ENCODE data around the gene OR4S2.

Gene OR4S2

GRCh38 chr11:55648027-55648426, at the start of gene OR4S2:
Gene OR4S2, plus strand, starts transcription at chr11:55648327. Its CDS starts 2,577 bp downstream, at chr11:55650904.
- DNase-seq (ENCODE audit: low read depth): no peak

- DNase-seq (ENCODE audit: low read depth): no peak
Observed at GRCh38 chr11:55607545-55607944, 40.6 kb upstream of the OR4S2 start, which contains the start of gene OR4C11. Gene OR4C11, minus strand, starts transcription at chr11:55607645. Its CDS starts 3,272 bp downstream, at chr11:55604373.

- DNase-seq (ENCODE audit: low read depth): no peak
Observed at GRCh38 chr11:55624531-55624930, 23.6 kb upstream of the OR4S2 start.

- DNase-seq (ENCODE audit: low read depth): no peak
Observed at GRCh38 chr11:55634813-55635212, 13.3 kb upstream of the OR4S2 start, which contains the start of gene OR4P4. Gene OR4P4, plus strand, starts transcription at chr11:55635113.

- DNase-seq (ENCODE audit: low read depth): no peak
Observed at GRCh38 chr11:55652560-55652959, 4.4 kb downstream of the OR4S2 start.

GRCh38 chr11:55655096-55655495, 7.0 kb downstream of the OR4S2 start:
- DNase-seq (ENCODE audit: low read depth): no peak

- no peak for DNase-seq (ENCODE audit: low read depth)
Observed at GRCh38 chr11:55658031-55658573, 10.0 kb downstream of the OR4S2 start.

GRCh38 chr11:55658608-55659007, 10.5 kb downstream of the OR4S2 start:
- DNase-seq (ENCODE audit: low read depth): no peak

GRCh38 chr11:55661901-55662300, 13.8 kb downstream of the OR4S2 start, which contains the start of gene OR4C6:
Gene OR4C6, plus strand, starts transcription at chr11:55662201. Its CDS starts 2,966 bp downstream, at chr11:55665167.
- no peak for DNase-seq (ENCODE audit: low read depth)

GRCh38 chr11:55669376-55669775, 21.2 kb downstream of the OR4S2 start:
- no peak for DNase-seq (ENCODE audit: low read depth)

GRCh38 chr11:55673860-55674259, 25.7 kb downstream of the OR4S2 start:
- no peak for DNase-seq (ENCODE audit: low read depth)

- no peak for DNase-seq (ENCODE audit: low read depth)
Observed at GRCh38 chr11:55697817-55698216, 49.7 kb downstream of the OR4S2 start.

GRCh38 chr11:55701429-55701828, 53.3 kb downstream of the OR4S2 start:
- no peak for DNase-seq (ENCODE audit: low read depth)

All from GM04504 (cell line).